NOMO-1 treated with DMSO at 0.1 percent for 48 hours (cell line): Measurements from ENCODE around the gene DPYD.

Source experiments
- DNase-seq: peaks from one replicate; lab custom pipeline; 2025; ENCODE audit not compliant: unreplicated experiment; lab: John Stamatoyannopoulos, UW

The DPYD gene

GRCh38 chr1:97726386-97726785 lies 194.4 kb downstream of the DPYD start:
- no peak for DNase-seq

- DNase-seq: no peak
Observed at GRCh38 chr1:97721221-97721620, 199.6 kb downstream of the DPYD start.

- DNase-seq: no peak
Observed at GRCh38 chr1:97712980-97713379, 207.9 kb downstream of the DPYD start.

- DNase-seq: no peak
Observed at GRCh38 chr1:97711858-97712257, 209.0 kb downstream of the DPYD start.

- DNase-seq: no peak
Observed at GRCh38 chr1:97693601-97694000, 227.2 kb downstream of the DPYD start.

- DNase-seq: no peak
Observed at GRCh38 chr1:97691325-97691724, 229.5 kb downstream of the DPYD start.

GRCh38 chr1:97685360-97685759 lies 235.5 kb downstream of the DPYD start:
- no peak for DNase-seq

GRCh38 chr1:97680894-97681293 lies 239.9 kb downstream of the DPYD start:
- DNase-seq: no peak

- DNase-seq: no peak
Observed at GRCh38 chr1:97680470-97680869, 240.4 kb downstream of the DPYD start.

- no peak for DNase-seq
Observed at GRCh38 chr1:97677702-97678101, 243.1 kb downstream of the DPYD start.

- DNase-seq: peak; percentile 65
Observed at GRCh38 chr1:97674517-97674916, 246.3 kb downstream of the DPYD start.

- DNase-seq: no peak
Observed at GRCh38 chr1:97668945-97669344, 251.9 kb downstream of the DPYD start.

GRCh38 chr1:97660431-97661105 lies 260.3 kb downstream of the DPYD start:
- peak; percentile 9 for DNase-seq

GRCh38 chr1:97654876-97655585 lies 265.8 kb downstream of the DPYD start:
- no peak for DNase-seq

- no peak for DNase-seq
Observed at GRCh38 chr1:97651250-97651649, 269.6 kb downstream of the DPYD start.

- DNase-seq: no peak
Observed at GRCh38 chr1:97649591-97649990, 271.2 kb downstream of the DPYD start.

GRCh38 chr1:97647776-97648175 lies 273.1 kb downstream of the DPYD start:
- DNase-seq: no peak

- DNase-seq: no peak
Observed at GRCh38 chr1:97646071-97646470, 274.8 kb downstream of the DPYD start.

GRCh38 chr1:97640677-97641076 lies 280.2 kb downstream of the DPYD start:
- no peak for DNase-seq

- no peak for DNase-seq
Observed at GRCh38 chr1:97636941-97637340, 283.9 kb downstream of the DPYD start.

GRCh38 chr1:97634758-97635157 lies 286.1 kb downstream of the DPYD start:
- DNase-seq: no peak

GRCh38 chr1:97632776-97633175 lies 288.1 kb downstream of the DPYD start:
- DNase-seq: no peak

GRCh38 chr1:97632075-97632474 lies 288.8 kb downstream of the DPYD start:
- no peak for DNase-seq
